GM19193 (cell line): ENCODE results near the gene FBXW7.

ENCODE experiments used
- POLR2A ChIP-seq: IDR thresholded peaks from 4 replicates; pipeline ENCODE4 v1.6.1; 2011; ENCODE audit not compliant: insufficient read depth, insufficient read length; ENCODE audit errors: extremely low read depth

FBXW7 gene

DNA sequence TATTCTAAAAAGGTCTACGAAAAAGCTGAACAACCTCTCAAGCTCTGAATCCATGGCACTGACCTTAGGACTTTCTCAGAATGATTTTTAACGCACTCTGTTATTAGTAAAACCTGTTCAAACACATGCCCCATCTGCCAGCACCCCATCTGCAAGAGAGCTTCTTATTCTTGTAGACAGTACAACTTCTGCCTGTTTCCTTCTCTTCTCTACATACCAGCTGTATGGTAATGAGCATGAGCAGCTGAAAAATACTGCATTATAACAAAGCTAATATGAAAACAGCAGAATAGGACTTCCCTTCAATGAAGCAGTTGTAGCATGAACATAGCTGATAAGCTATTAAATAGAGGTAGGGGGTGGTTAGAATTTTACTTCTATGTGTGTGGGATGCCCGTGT is 167.9 kb downstream of the FBXW7 start:
- no peak for TF ChIP-seq POLR2A

DNA sequence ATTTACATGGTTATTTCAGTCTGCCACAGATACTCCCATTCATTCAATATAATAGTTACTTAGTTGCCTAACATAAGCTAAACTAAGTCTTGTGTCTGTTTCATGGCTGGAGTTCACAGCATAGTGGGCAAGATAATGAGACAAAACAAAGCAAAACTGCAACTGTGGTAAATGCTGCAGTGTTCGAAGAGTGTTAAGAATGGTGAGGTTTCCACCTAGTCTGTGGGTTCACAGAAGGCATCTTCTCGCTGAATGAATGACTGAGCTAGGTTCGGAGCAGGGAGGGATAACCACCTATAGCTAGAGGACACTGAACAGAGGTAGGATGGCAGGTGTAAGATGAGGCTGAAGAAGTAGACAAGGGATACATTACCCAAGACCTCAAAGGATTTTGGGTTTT is 171.0 kb downstream of the FBXW7 start:
- no peak for TF ChIP-seq POLR2A

DNA sequence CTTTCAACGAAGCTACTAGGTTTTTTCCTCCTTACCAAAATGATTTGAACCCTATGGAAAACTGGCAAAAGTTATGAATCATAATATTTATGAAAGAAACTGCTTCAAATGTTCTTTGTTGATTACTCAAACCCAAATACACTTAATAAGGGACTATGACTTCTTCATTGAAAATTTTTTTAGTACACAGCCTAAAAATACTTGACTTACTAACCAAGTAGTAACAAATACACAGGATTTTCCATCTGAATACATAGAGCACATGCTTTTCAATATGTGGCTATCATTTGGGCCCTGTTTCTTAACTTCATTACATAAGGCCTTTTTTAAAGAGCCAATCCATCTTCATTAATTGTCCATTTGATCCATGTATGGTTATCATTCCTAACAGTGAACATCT is 171.5 kb downstream of the FBXW7 start:
- no peak for TF ChIP-seq POLR2A

DNA sequence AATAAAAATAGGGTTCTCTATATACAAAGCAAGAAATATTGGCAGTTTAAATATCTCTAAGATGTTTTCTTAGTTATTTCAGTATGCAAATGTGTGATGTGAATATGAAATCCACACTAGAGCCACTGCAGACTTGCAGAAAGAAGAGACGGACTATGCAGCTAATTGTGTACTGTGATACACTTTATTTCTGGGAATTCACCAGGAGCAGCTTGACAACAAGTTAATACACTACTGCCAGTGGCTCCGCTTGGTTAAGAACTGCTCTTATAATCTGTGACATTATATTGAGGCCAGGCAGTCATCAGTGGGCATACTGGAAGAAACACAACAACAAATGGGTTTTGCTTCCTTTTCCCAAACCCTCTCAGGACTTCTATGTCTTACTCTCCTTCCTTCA is 172.0 kb downstream of the FBXW7 start:
- TF ChIP-seq POLR2A, result no peak

DNA sequence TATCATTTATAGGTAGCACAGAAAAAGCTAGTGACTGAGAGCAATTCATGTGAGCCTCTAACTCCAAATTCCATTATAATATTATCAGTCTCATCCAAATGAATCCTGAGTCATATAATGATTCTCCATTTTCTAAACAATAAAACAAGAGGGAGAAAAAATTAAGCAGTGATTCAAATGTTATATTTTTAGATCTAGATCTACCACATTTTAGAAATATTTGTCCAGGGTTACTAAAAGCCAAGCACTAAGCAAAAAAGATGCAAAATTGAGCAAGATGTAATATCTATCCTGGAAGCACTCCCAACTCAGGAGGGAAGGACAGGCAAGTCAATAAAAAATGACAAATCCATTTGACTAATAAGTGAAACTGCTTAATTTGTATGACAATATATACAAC is 172.8 kb downstream of the FBXW7 start:
- TF ChIP-seq POLR2A, result no peak

DNA sequence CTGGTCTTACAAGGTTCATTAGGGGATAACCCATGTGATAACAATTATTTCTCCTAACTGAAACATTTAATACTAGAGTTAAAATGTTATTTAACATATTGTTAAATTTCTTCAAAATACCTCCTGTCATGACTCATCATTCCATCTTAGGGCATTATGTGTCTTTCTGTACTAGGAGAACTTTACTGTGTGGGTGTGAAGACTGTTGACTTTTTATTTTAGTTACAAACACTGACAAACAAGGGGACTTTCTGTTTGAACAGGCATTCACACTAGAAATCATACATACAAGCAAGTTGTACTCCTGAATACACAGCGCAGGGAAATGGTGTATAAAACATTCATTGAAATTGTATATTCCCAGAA is 175.9 kb downstream of the FBXW7 start:
- TF ChIP-seq POLR2A, result no peak

DNA sequence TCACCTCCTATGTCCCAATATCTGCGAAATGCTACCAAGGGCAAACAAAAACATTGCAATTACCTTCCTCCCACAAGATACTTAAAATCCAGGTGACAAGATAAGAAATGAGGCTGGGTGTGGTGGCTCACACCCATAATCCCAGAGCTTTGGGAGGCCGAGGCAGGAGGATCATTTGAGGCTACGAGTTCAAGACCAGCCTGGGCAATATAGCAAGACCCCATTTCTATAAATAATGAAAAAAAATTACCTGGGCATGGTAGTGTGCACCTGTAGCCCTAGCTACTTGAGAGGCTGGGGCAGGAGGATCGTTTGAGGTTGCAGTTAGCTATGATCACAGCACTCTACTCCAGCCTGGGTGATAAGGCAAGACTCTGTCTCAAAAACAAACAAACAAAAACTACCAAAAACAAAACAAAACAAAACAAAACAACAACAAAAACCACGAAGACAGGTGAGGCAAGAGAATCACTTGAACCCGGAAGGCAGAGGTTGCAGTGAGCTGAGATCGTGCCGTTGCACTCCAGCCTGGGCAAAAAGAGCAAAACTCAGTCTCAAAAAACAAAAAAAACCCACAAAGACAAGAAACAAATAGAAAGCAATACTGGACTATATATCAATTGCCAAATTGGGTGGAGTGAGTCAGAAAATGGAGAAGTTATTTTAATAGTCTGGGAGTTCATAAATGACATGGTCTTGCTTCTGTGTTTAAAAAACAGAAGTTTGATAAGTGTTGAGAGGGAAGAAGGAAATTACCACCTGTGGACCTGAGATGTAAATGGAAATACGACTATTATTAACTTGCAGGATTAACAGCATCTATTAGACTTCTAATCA is 176.5 kb downstream of the FBXW7 start:
- no peak for TF ChIP-seq POLR2A

DNA sequence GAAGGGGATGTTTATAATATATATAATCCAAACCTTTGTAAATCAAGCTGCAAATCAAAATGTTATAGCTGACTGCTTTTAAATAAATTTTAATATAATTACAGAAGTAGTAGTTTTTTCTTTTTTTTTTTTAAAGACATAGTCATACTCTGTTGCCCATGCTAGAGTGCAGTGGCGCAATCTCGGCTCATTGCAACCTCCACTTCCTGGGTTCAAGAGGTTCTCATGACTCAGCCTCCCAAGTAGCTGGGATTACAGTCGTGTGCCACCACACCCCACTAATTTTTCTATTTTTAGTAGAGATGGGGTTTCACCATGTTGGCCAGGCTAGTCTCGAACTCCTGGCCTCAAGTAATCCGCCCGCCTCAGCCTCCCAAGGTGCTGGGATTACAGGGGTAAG is 178.7 kb downstream of the FBXW7 start:
- TF ChIP-seq POLR2A, result no peak

DNA sequence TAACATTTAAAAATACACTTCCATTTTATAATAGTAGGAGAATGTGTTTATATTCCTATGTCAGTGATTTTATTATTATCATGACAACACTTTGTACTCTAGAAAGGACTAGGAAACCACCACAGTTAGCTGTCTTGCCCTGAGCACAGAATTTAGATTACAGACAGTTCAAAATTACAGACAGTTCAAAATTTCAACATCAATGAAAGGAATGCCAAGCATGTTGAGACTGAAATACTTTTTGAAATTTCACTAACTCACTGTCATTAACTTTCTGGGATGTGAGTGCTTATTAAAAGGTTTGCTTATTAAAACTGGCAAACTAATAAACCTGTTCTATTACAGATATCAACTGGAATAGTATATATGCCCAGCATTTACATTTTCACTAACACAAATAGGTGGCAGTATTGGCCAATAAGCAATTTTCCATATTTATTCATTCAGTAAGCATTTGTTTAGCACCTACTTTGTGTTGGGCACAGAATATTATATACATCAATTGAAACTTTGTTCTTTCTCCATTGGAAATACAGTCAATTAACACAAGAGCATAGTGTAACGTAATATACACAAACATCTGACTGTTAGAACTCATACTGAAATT is 179.4 kb downstream of the FBXW7 start:
- no peak for TF ChIP-seq POLR2A

DNA sequence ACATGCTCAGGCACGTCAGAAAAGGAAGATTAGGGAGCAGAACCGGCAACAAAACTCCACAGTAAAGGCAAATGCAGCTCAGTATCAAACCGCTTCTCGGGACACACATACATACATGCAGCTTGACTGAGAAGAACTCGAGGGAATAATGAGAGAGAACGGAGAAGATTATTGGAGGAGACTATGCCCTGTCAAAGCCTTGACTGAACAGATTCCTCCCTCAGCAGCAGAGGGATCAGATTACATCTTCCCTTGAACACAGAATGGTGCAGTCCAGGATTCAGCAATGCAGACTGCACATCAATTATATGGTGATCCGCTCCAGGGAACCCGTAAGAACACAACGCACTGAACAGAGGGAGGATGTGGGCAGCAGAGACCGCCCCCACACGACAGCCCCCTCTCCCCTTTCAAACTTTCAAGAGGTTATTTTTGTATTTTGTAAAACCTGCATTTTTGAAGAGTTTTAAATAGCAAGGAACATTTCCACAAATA is 183.2 kb downstream of the FBXW7 start:
- peak; percentile 54 for TF ChIP-seq POLR2A

DNA sequence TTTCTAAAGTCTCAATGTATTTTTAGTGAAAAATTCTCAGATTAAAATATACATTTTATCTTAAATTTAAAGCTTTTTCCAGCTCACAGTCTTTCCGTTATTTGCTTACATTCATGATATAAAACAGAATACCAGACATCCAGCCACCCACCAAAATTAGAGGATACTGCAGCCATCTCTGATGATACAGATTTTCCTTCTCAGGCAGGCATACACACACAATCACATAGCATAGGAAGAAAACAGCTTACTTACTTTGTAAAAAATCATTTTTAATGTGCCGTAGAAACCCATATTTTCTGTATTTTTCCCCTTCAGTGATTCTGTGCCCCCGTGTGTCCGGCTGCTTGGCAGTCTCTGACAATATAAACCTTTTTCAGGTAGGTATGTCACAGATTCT is 183.7 kb downstream of the FBXW7 start:
- TF ChIP-seq POLR2A, result no peak

DNA sequence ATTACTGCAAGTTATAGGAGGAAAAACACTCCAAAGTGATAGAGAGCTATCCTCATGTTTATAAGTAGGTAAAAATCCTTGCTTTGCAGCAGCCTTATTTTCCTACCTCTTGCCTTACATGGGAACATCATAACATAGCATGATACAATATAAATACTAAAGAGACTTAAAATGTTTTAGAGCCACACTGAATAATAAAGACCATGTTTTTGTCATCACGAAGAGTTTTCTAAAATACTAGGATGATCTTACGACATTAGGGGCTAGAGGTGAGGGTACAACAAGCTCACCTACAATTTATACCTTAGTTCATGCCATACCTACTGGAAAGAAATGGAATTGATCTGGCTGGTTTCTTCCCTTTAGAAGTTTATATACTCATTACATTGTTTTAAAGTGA is 184.8 kb downstream of the FBXW7 start:
- TF ChIP-seq POLR2A, result no peak

DNA sequence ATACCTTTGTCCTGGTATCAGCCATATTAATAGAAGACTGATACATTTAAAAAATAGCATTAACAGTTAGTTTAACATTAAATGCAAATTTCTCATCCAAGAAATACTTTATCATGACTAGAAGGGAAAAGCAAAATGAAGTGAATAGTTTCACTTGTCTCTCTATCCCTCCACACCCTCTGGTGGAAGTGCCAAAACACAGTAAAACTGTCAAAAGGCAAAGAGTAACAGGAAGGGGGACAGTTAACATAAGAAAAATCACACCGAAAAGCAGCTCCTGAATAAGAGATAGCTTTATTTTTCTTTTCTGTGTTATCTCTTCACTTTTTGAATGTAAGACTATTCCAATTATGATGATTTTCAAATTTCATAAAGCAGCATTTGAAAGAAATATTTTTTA is 187.2 kb downstream of the FBXW7 start:
- no peak for TF ChIP-seq POLR2A

DNA sequence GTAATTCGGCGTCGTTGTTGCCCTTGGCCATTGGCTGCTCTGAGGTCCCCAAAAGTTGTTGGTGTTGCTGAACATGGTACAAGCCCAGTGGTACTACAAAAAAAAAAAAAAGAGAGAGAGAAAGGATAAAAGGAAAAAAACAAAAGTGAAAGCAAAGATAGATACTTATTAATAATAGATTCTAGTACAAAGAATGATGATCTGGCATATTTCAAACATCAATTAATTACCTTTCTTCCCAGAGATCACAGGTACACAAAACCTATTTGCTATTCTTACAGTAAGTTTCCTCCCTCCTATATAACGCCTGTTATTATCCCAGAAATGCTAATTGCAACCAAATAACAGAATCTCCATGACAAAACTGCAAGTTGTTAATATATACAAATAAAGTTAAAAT is 188.9 kb downstream of the FBXW7 start:
- TF ChIP-seq POLR2A, result no peak

DNA sequence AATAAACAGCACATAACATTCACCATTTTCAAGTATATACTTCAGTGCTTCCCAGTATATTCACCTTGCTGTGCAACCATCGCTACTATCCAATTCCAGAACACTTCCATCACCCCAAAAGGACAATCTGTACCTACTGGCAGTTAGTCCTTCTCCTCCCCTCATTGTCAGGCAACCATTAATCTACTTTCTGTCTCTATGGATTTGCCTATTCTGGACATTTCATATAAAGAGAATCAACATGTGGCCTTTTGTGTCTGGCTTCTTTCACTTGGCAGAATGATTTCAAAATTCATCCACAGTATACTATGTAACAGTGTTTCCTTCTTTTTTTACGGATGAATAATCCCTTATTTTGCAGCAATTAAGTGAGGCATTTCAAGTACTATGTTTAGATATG is 189.4 kb downstream of the FBXW7 start:
- TF ChIP-seq POLR2A, result no peak

DNA sequence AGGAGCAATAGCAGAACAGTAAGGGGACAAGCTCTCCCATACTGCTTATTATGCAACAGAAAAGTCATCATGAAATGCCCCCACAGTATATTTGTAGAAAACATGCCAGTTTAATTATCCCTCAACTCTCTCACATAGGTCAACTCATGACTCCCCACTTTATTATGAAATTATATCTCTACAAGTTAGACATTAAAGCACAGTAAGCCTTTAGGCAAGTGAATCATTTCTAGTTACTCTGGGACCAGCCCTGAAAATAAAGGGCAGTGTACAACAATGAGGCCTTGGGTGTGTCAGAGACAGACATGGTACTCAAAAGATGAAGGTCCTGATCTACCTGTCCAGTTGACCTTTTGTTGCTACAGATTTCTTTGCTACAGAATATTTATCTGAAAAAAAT is 191.9 kb downstream of the FBXW7 start:
- TF ChIP-seq POLR2A, result no peak
